Activated CD4-positive, alpha-beta T cell treated with anti-CD3 and anti-CD28 coated beads for 1 hour (primary cell): ENCODE results near the gene PPP1R7.
"Not testable (repeated sequence)": the region's sequence is repeated elsewhere in the genome, so short reads cannot be mapped to it uniquely, and the experiment has no call there.

ENCODE experiments used
- DNase-seq: peaks from one replicate; pipeline ENCODE4 v3.0.0-alpha.2; 2020

The PPP1R7 gene

GRCh38 chr2:241177526-241178334 lies 27.5 kb downstream of the PPP1R7 start:
- DNase-seq = no peak

GRCh38 chr2:241178961-241179360 lies 28.7 kb downstream of the PPP1R7 start:
- DNase-seq = no peak

GRCh38 chr2:241179899-241180298 lies 29.6 kb downstream of the PPP1R7 start:
- no peak for DNase-seq

- no peak for DNase-seq
Measured at GRCh38 chr2:241180495-241180894, 30.2 kb downstream of the PPP1R7 start.

- no peak for DNase-seq
Measured at GRCh38 chr2:241182126-241182525, 31.9 kb downstream of the PPP1R7 start.

- no peak for DNase-seq
Measured at GRCh38 chr2:241182531-241183133, 32.4 kb downstream of the PPP1R7 start.

GRCh38 chr2:241183221-241183620 lies 33.0 kb downstream of the PPP1R7 start:
- DNase-seq = no peak

GRCh38 chr2:241184901-241185300 lies 34.6 kb downstream of the PPP1R7 start:
- DNase-seq = no peak

GRCh38 chr2:241185961-241186360 lies 35.7 kb downstream of the PPP1R7 start:
- DNase-seq = no peak

- DNase-seq = no peak
Measured at GRCh38 chr2:241187101-241187917, 37.0 kb downstream of the PPP1R7 start.

GRCh38 chr2:241187918-241188234 lies 37.6 kb downstream of the PPP1R7 start:
- no peak for DNase-seq

- DNase-seq = no peak
Measured at GRCh38 chr2:241188361-241189092, 38.3 kb downstream of the PPP1R7 start, which contains the start of gene ANO7. ANO7 (plus strand) TSS chr2:241188677; CDS start chr2:241190064, 1,387 bp downstream.

- DNase-seq = no peak
Measured at GRCh38 chr2:241189093-241189855, 39.0 kb downstream of the PPP1R7 start.

GRCh38 chr2:241189856-241190201 lies 39.6 kb downstream of the PPP1R7 start:
- no peak for DNase-seq

- DNase-seq = no peak
Measured at GRCh38 chr2:241190291-241190981, 40.2 kb downstream of the PPP1R7 start.

GRCh38 chr2:241191081-241191480 lies 40.8 kb downstream of the PPP1R7 start:
- no peak for DNase-seq

- DNase-seq = no peak
Measured at GRCh38 chr2:241193271-241193670, 43.0 kb downstream of the PPP1R7 start.

- DNase-seq = no peak
Measured at GRCh38 chr2:241194811-241195210, 44.5 kb downstream of the PPP1R7 start.

- DNase-seq = no peak
Measured at GRCh38 chr2:241195506-241196130, 45.4 kb downstream of the PPP1R7 start.

GRCh38 chr2:241197246-241197645 lies 47.0 kb downstream of the PPP1R7 start:
- not testable (repeated sequence) for DNase-seq

- DNase-seq = no peak
Measured at GRCh38 chr2:241197947-241198346, 47.7 kb downstream of the PPP1R7 start.
